Measurements from ENCODE around the gene HNRNPM. TPM values are rescaled to one million over a fixed set of nuclear protein-coding genes. Genes with fewer than 3 reads are reported as not detected.
"Not testable (repeated sequence)": the region's sequence is repeated elsewhere in the genome, so short reads cannot be mapped to it uniquely, and the experiment has no call there.

HNRNPM gene
- total RNA-seq, 1 experiment from 2014 or later, result 204 TPM

DNA sequence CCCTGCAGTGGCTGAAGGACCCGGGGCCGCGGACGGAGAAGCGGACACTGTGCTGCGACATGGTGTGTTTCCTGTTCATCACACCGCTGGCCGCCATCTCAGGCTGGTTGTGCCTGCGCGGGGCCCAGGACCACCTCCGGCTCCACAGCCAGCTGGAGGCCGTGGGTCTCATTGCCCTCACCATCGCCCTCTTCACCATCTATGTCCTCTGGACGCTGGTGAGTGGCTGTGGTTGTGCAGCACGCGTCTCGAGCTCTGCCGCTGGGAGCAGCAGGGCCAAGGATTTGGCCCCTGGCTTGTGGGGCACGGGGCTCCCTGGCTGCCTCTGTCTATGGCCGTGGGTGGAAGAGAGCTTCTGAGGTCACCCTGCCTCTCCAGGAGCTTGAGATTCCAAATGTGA, 14.1 kb upstream of the HNRNPM start:
- DNase-seq, result no peak
- H3K9me3 Mint-ChIP-seq (ENCODE audit: low read depth, unreplicated experiment), result no peaks in the 10 kb centered on the region
- CTCF ChIA-PET, result interaction anchor here (0.7 kb wide), 1 partner anchor 577 kb away, joined by 4 read pairs; no protein-coding TSS in a partner anchor
- TF ChIP-seq, protein P1, sequence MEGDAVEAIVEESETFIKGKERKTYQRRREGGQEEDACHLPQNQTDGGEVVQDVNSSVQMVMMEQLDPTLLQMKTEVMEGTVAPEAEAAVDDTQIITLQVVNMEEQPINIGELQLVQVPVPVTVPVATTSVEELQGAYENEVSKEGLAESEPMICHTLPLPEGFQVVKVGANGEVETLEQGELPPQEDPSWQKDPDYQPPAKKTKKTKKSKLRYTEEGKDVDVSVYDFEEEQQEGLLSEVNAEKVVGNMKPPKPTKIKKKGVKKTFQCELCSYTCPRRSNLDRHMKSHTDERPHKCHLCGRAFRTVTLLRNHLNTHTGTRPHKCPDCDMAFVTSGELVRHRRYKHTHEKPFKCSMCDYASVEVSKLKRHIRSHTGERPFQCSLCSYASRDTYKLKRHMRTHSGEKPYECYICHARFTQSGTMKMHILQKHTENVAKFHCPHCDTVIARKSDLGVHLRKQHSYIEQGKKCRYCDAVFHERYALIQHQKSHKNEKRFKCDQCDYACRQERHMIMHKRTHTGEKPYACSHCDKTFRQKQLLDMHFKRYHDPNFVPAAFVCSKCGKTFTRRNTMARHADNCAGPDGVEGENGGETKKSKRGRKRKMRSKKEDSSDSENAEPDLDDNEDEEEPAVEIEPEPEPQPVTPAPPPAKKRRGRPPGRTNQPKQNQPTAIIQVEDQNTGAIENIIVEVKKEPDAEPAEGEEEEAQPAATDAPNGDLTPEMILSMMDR (IDR thresholded peaks at IDR 0.05; ENCODE audit: unreplicated experiment), result no peak
- H3K27ac Mint-ChIP-seq (ENCODE audit: unreplicated experiment), result no peak overlapping the region
- intact Hi-C loops (cut with micrococcal nuclease; ENCODE audit: unreplicated experiment), result no loop called here
- no peaks in the 10 kb centered on the region for H3K36me3 Mint-ChIP-seq (ENCODE audit: insufficient read depth, unreplicated experiment)
- BruUV-seq (replicated peaks), result no TSS peak
- H3K4me3 Mint-ChIP-seq (ENCODE audit: low read depth, unreplicated experiment), result no peak overlapping the region
- H3K27me3 Mint-ChIP-seq (ENCODE audit: unreplicated experiment), result no peaks in the 10 kb centered on the region
- no peaks in the 10 kb centered on the region for H3K4me1 Mint-ChIP-seq (ENCODE audit: low read depth, unreplicated experiment)

DNA sequence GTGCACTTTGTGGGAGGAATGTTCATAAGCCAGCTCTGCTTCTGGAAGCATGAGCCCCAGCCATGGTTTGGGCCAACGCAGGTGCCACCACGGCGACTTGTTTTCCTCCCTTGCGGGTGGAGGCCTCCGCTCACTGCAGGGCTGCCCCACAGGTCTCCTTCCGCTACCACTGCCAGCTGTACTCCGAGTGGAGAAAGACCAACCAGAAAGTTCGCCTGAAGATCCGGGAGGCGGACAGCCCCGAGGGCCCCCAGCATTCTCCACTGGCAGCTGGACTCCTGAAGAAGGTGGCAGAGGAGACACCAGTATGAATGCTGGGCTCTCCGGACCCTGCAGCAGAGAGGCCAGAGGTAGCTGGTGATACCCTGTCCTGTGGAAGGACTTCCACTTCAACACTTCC, 6.5 kb upstream of the HNRNPM start:
- CTCF ChIA-PET, result interaction anchor here (0.7 kb wide), 1 partner anchor 174 kb away, joined by 4 read pairs; no protein-coding TSS in a partner anchor
- Mint-ChIP-seq H3K9me3 (ENCODE audit: low read depth, unreplicated experiment) (no peaks in the 10 kb centered on the region), H3K4me3 (ENCODE audit: low read depth, unreplicated experiment) (no peak overlapping the region), H3K27ac (ENCODE audit: unreplicated experiment) (no peak overlapping the region), H3K4me1 (ENCODE audit: low read depth, unreplicated experiment) (no peaks in the 10 kb centered on the region), H3K36me3 (ENCODE audit: insufficient read depth, unreplicated experiment) (no peaks in the 10 kb centered on the region), H3K27me3 (ENCODE audit: unreplicated experiment) (no peaks in the 10 kb centered on the region)
- TF ChIP-seq, protein P1 (IDR thresholded peaks at IDR 0.05; ENCODE audit: unreplicated experiment), result no peak
- no TSS peak for BruUV-seq (replicated peaks)
- intact Hi-C loops (cut with micrococcal nuclease; ENCODE audit: unreplicated experiment), result no loop called here
- DNase-seq, result no peak

DNA sequence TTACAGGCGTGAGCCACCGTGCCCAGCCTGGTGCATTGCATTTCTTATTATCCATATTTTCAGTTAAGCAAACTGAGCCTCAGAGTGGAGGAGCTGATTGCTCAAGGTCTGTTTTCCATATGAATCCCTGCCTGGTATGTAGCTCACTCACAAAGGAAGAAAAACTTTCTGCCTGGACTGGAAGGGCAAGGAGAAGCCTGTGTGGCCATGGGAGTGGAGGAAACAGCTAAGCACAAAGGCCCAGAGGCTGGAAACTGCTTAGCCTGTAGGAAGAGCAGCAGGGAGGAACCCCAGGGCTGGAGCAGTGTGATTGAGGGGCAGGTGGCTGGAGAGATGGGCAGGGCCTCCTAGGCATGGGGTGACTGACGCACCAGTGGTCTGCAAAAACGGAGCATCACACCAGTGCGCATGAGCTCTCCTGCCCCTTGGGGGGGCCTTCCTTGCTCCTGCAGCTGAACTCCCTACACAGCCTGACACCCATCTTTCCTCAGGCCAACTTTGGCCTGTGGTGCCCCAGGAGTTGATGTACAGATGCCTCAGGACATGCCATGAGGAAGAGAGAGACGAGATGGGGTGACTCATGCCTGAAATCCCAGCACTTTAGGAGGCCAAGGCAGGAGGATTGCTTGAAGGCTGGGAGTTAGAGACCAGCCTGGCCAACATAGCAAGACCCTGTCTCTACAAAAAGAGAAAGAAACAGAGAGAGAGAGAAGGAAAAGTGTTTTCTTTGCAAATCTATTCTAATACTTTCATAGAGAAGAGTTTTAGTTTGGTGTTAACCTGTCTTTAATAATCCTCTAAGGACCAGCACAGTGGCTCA, 2.8 kb upstream of the HNRNPM start:
- DNase-seq, result no peak
- CTCF ChIA-PET, result interaction anchor here (0.6 to 0.7 kb wide), 2 partner anchors 9 to 106 kb away, joined by 3 to 4 read pairs; no protein-coding TSS in a partner anchor
- intact Hi-C loops (cut with micrococcal nuclease; ENCODE audit: unreplicated experiment), result no loop called here
- Mint-ChIP-seq H3K4me3 (ENCODE audit: low read depth, unreplicated experiment) (no peak overlapping the region), H3K9me3 (ENCODE audit: low read depth, unreplicated experiment) (no peaks in the 10 kb centered on the region), H3K4me1 (ENCODE audit: low read depth, unreplicated experiment) (peaks cover 1% of the 10 kb centered on the region), H3K27me3 (ENCODE audit: unreplicated experiment) (no peaks in the 10 kb centered on the region), H3K27ac (ENCODE audit: unreplicated experiment) (no peak overlapping the region), H3K36me3 (ENCODE audit: insufficient read depth, unreplicated experiment) (peaks cover 27% of the 10 kb centered on the region)
- no TSS peak for BruUV-seq (replicated peaks)
- TF ChIP-seq, protein P1 (IDR thresholded peaks at IDR 0.05; ENCODE audit: unreplicated experiment), result no peak

DNA sequence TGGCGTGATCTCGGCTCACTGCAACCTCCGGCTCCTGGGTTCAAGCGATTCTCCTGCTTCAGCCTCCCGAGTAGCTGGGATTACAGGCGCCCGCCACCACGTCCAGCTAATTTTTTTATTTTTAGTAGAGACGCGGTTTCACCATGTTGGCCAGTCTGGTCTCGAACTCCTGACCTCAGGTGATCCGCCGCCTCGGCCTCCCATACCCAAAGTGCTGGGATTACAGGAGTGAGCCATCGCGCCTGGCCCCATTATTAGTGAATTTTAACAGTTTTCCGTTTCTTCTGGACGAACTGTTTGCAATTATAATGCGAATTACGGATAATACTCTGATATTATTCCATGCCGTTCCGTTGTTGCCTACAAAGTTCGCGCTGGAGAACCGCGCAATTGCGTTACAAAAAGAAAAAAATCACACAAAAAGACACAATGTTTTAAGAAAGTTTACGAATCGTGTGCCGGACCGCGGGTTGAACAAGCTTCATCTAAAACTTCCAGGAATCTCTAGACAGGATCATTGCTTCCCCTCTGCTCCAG, 567 bp upstream of the HNRNPM start:
- intact Hi-C loops (cut with micrococcal nuclease; ENCODE audit: unreplicated experiment), result not testable (repeated sequence)

More for the DNA sequence above, 567 bp upstream of the HNRNPM start:
- H3K9me3 Mint-ChIP-seq (ENCODE audit: low read depth, unreplicated experiment); H3K4me1 Mint-ChIP-seq (ENCODE audit: low read depth, unreplicated experiment); BruUV-seq (replicated peaks); DNase-seq; H3K27me3 Mint-ChIP-seq (ENCODE audit: unreplicated experiment): not testable (repeated sequence)
- H3K36me3 Mint-ChIP-seq (ENCODE audit: insufficient read depth, unreplicated experiment), result peaks cover 39% of the 10 kb centered on the region
- H3K4me3 Mint-ChIP-seq (ENCODE audit: low read depth, unreplicated experiment), result peak overlapping the region; percentile 95
- CTCF ChIA-PET, result interaction anchor here (1.2 to 1.5 kb wide), 2 partner anchors 20 to 31 kb away, joined by 4 to 7 read pairs; partner anchors contain the start of gene MARCHF2
- H3K27ac Mint-ChIP-seq (ENCODE audit: unreplicated experiment), result peak overlapping the region; percentile 99
